HepG2 (cell line): Measurements from ENCODE around the gene SF1. TPM values are rescaled to one million over a fixed set of nuclear protein-coding genes. Genes with fewer than 3 reads are reported as not detected.
A peak's percentile ranks its signal among the peaks of the same experiment; 100 is the strongest.

Source experiments
- CBFB ChIP-seq: sonication (generic); formaldehyde crosslinking; IDR thresholded peaks from 2 replicates; pipeline ENCODE4 v1.4.0; 2020; ENCODE audit warnings: missing genetic modification reagents
- CERS6 ChIP-seq: sonication (generic); formaldehyde crosslinking; IDR thresholded peaks from 2 replicates; pipeline ENCODE4 v1.5.0; 2020; ENCODE audit warnings: missing genetic modification reagents
- CSRNP2 ChIP-seq: sonication (generic); formaldehyde crosslinking; conservative IDR thresholded peaks from 2 replicates; pipeline ENCODE4 v1.8.0; 2022; ENCODE audit warnings: low read depth, missing genetic modification reagents
- EED ChIP-seq: sonication (generic); formaldehyde crosslinking; IDR thresholded peaks from 2 replicates; pipeline ENCODE4 v1.5.0; 2020; ENCODE audit warnings: mild to moderate bottlenecking, missing genetic modification reagents
- KAT7 ChIP-seq: IDR thresholded peaks from 2 replicates; pipeline ENCODE4 v1.6.1; 2018; ENCODE audit warnings: borderline replicate concordance, missing compliant biosample characterization
- NFKBIZ ChIP-seq: IDR thresholded peaks from 2 replicates; pipeline ENCODE4 v1.6.1; 2018; ENCODE audit warnings: missing genetic modification reagents, missing compliant biosample characterization
- PAXIP1 ChIP-seq: sonication (generic); formaldehyde crosslinking; conservative IDR thresholded peaks from 2 replicates; pipeline ENCODE4 v1.4.0; 2020; ENCODE audit warnings: mild to moderate bottlenecking, missing genetic modification reagents, moderate library complexity
- RBM22 ChIP-seq: fragments of 200-400 bp; formaldehyde crosslinking; optimal IDR thresholded peaks from 2 replicates; pipeline ENCODE3; 2017; ENCODE audit warnings: mild to moderate bottlenecking, low read length, moderate library complexity
- SP2 ChIP-seq: sonication (generic); formaldehyde crosslinking; IDR thresholded peaks from 2 replicates; pipeline ENCODE4 v1.5.1; 2020; ENCODE audit warnings: mild to moderate bottlenecking, missing genetic modification reagents
- SRSF1 ChIP-seq: fragments of 200-400 bp; formaldehyde crosslinking; optimal IDR thresholded peaks from 2 replicates; pipeline ENCODE3; 2017; ENCODE audit warnings: mild to moderate bottlenecking, low read depth, low read length, moderate library complexity
- U2AF1 ChIP-seq: fragments of 200-400 bp; formaldehyde crosslinking; optimal IDR thresholded peaks from 2 replicates; pipeline ENCODE3; 2017; ENCODE audit warnings: mild to moderate bottlenecking, low read depth, low read length
- YY1 ChIP-seq: IDR thresholded peaks from 2 replicates; pipeline ENCODE4 v1.6.1; 2011; ENCODE audit warnings: low read length, low read depth, moderate library complexity, mild to moderate bottlenecking; ENCODE audit not compliant: insufficient read depth, insufficient replicate concordance
- ZBTB33 ChIP-seq: sonication (generic); formaldehyde crosslinking; IDR thresholded peaks from 2 replicates; pipeline ENCODE4 v1.4.0; 2020; ENCODE audit warnings: missing genetic modification reagents
- ZC3H13 ChIP-seq: sonication (generic); formaldehyde crosslinking; IDR thresholded peaks from 2 replicates; pipeline ENCODE4 v1.8.1; 2023; ENCODE audit warnings: mild to moderate bottlenecking, missing genetic modification reagents, moderate library complexity
- ZC3H4 ChIP-seq: sonication (generic); formaldehyde crosslinking; IDR thresholded peaks from 2 replicates; pipeline ENCODE4 v1.4.0; 2020; ENCODE audit warnings: missing genetic modification reagents, borderline replicate concordance
- ZFP41 ChIP-seq: sonication (generic); formaldehyde crosslinking; IDR thresholded peaks from 2 replicates; pipeline ENCODE4 v1.4.0; 2020; ENCODE audit warnings: mild to moderate bottlenecking, missing genetic modification reagents, borderline replicate concordance
- ZFP62 ChIP-seq: sonication (generic); formaldehyde crosslinking; IDR thresholded peaks from 2 replicates; pipeline ENCODE4 v1.4.0; 2020; ENCODE audit warnings: missing genetic modification reagents
- ZNF143 ChIP-seq: sonication (generic); formaldehyde crosslinking; IDR thresholded peaks from 2 replicates; pipeline ENCODE4 v1.4.0; 2020; ENCODE audit warnings: missing genetic modification reagents
- ZNF607 ChIP-seq: sonication (generic); formaldehyde crosslinking; IDR thresholded peaks from 2 replicates; pipeline ENCODE4 v1.5.1; 2020; ENCODE audit warnings: missing genetic modification reagents, mild to moderate bottlenecking, borderline replicate concordance
- ZNF639 ChIP-seq: conservative IDR thresholded peaks from 2 replicates; pipeline ENCODE4 v1.6.1; 2018; ENCODE audit warnings: missing genetic modification reagents
- polyA plus RNA-seq, 8 experiments: library from polyadenylated mRNA; depleted of rRNA in 3 of 8; stranded (reverse) in 7 of 8; unstranded in 1 of 8; fragments of >200 nt; fragmentation: Illumina TruSeq in 4 of 8; extraction: Trizol in 4 of 8; gene quantifications; 2 replicates each; pipeline versions ENCODE4 v1.2.1 to v1.2.3, GENCODE V29; 2011 to 2016; ENCODE audit warnings: low read depth in 4 of 8, missing spikeins in 1 of 8, mixed read lengths in 1 of 8; ENCODE audit not compliant: insufficient read depth in 1 of 8
- total RNA-seq, 5 experiments: library from RNA; depleted of rRNA; stranded (reverse); fragments of >200 nt; fragmentation: Illumina TruSeq; extraction: Trizol; gene quantifications; 2 replicates each; pipeline ENCODE4 v1.2.3, GENCODE V29; 2016; ENCODE audit warnings: low read depth in 1 of 5

Gene SF1
- total and polyA plus RNA-seq, 2 of the 13 experiments (the other 11 are each of a cell fraction or from before 2014, with no cell fraction given), result 55.5 to 70.4 TPM

DNA sequence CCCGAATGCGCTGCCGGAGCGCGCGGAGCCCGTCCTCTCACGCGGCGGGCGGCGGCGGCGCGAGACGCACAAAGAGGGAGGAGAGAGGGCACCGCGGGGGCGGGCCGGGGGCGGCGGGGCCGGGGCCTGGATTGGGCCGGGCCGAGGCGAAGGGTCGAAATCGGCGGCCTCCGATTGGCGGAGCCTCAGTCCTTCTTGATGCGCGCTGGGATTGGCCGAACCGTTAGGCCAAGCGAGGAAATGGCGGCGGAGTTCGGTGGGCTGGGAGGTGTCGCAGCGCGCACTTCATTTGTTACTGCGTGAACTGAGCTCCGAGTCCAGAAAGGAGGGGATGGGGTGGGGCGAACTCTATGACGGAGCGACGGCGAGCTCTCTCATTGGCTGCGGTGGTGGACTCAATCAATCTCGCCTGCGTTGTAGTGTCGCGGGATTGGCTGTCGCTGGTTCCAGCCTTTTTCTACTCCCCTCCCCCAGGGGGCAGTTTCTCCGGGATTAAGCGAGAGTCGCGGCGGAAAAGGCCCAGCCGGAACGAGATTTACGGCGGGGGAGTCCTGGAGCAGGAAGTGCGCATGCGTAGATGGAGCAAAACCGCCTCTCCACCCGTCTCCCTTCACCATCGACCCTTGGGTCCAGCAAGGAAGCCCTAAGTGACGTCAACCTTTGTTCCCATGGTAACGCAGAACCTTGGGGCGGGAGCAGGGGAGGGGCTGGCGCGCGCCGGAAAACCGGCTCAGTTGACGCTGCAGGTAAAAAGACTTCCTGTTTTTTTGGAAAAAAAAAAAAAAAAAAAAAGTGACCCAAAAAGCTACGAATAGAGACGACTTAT is at the start of gene SF1 (continued):
- TF ChIP-seq ZFP62 (CRISPR knock-in tag) (no peak), ZNF143 (no peak), YY1 (peak; percentile 92), ZC3H4 (no peak; the same call in 1 of the 2 replicates), ZNF607 (CRISPR knock-in tag) (no peak), RBM22 (peak; percentile 30), U2AF1 (no peak), ZNF639 (CRISPR knock-in tag) (peak; percentile 81), SP2 (CRISPR knock-in tag) (peak; percentile 85), EED (CRISPR knock-in tag) (no peak), CERS6 (CRISPR knock-in tag) (no peak), SRSF1 (peak; percentile 66), NFKBIZ (CRISPR knock-in tag) (no peak), CBFB (no peak), ZC3H13 (CRISPR knock-in tag) (peak; percentile 83), PAXIP1 (CRISPR knock-in tag) (peak; percentile 68), ZBTB33 (CRISPR knock-in tag) (no peak), KAT7 (CRISPR knock-in tag) (no peak), ZFP41 (no peak), CSRNP2 (no peak)
